GM18868 (cell line): ENCODE results near the gene PTPRN2.
"Not testable (repeated sequence)": the region's sequence is repeated elsewhere in the genome, so short reads cannot be mapped to it uniquely, and the experiment has no call there.

Experiments
- ATAC-seq: cut with Tn5 transposase; IDR thresholded peaks from one replicate; pipeline ENCODE4 v1.9.1; 2021; ENCODE audit warnings: mild to moderate bottlenecking, moderate library complexity; ENCODE audit not compliant: unreplicated experiment

PTPRN2 gene

GRCh38 chr7:158447151-158447505 is 140.5 kb downstream of the PTPRN2 start:
- ATAC-seq, result no peak

GRCh38 chr7:158446706-158447105 is 140.9 kb downstream of the PTPRN2 start:
- ATAC-seq, result no peak

GRCh38 chr7:158446281-158446680 is 141.3 kb downstream of the PTPRN2 start:
- no peak for ATAC-seq

GRCh38 chr7:158445421-158446175 is 142.0 kb downstream of the PTPRN2 start:
- ATAC-seq, result no peak

GRCh38 chr7:158444501-158445420 is 142.9 kb downstream of the PTPRN2 start:
- ATAC-seq, result no peak

GRCh38 chr7:158443688-158444483 is 143.7 kb downstream of the PTPRN2 start:
- ATAC-seq, result no peak

GRCh38 chr7:158443014-158443687 is 144.5 kb downstream of the PTPRN2 start:
- no peak for ATAC-seq

GRCh38 chr7:158442260-158442659 is 145.4 kb downstream of the PTPRN2 start:
- no peak for ATAC-seq

GRCh38 chr7:158439035-158439434 is 148.6 kb downstream of the PTPRN2 start:
- ATAC-seq, result no peak

GRCh38 chr7:158432369-158433341 is 155.0 kb downstream of the PTPRN2 start:
- ATAC-seq, result no peak

GRCh38 chr7:158431941-158432347 is 155.7 kb downstream of the PTPRN2 start:
- ATAC-seq, result no peak

GRCh38 chr7:158431055-158431940 is 156.3 kb downstream of the PTPRN2 start:
- ATAC-seq, result no peak

GRCh38 chr7:158430308-158431034 is 157.2 kb downstream of the PTPRN2 start:
- ATAC-seq, result no peak

GRCh38 chr7:158428837-158429753 is 158.5 kb downstream of the PTPRN2 start:
- no peak for ATAC-seq

GRCh38 chr7:158428131-158428836 is 159.3 kb downstream of the PTPRN2 start:
- ATAC-seq, result no peak

- ATAC-seq, result not testable (repeated sequence)
Observed at GRCh38 chr7:158425676-158426075, 161.9 kb downstream of the PTPRN2 start.
